HL-60 (cell line): Measurements from ENCODE around the gene GTPBP4.

Experiments
- CTCF ChIP-seq: IDR thresholded peaks from one replicate; pipeline ENCODE4 v1.5.1; 2011; ENCODE audit warnings: low read length, control low read depth, inconsistent platforms; ENCODE audit not compliant: insufficient read depth
- POLR2AphosphoS5 ChIP-seq: IDR thresholded peaks from 2 replicates; pipeline ENCODE4 v1.6.1; 2012; ENCODE audit warnings: low read depth

- no peak for TF ChIP-seq CTCF
- TF ChIP-seq POLR2AphosphoS5: no peak
Measured at GRCh38 chr10:947051-947450, 41.2 kb upstream of the GTPBP4 start.
